Activated CD8-positive, alpha-beta memory T cell treated with anti-CD3 and anti-CD28 coated beads, Interleukin-2, amount 50 U/mL, for 4 hours (primary cell): ENCODE data around the gene SPTSSB.

Source experiments
- DNase-seq: peaks from one replicate; pipeline ENCODE4 v3.0.0-alpha.2; 2020

SPTSSB gene

GRCh38 chr3:161390200-161390599, 18.9 kb upstream of the SPTSSB start:
- no peak for DNase-seq

- no peak for DNase-seq
Observed at GRCh38 chr3:161389445-161390035, 18.2 kb upstream of the SPTSSB start.

DNA sequence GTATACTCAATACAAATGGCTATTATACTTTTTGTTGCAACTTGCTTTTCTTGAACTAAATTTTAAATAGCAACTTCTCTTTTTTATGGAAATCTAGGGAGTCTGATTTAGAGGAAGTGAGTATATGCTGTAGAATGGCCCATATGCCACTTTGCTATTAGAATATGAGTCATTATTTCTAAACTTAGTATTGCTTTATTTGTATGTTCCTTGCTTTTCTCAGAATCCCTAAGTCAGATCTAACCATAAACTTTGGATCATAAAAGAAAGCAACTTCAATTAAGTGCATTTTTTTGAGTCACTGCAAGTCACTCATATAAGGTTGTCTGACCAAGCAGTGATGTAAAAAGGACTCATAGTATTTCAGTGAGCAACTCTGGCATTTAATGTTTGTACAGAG, 17.5 kb upstream of the SPTSSB start:
- no peak for DNase-seq

- DNase-seq: no peak
Observed at GRCh38 chr3:161386991-161387770, 15.9 kb upstream of the SPTSSB start.

- peak; percentile 17 for DNase-seq
Observed at GRCh38 chr3:161372321-161373260, 1.3 kb upstream of the SPTSSB start.

GRCh38 chr3:161369531-161369930, 1.8 kb downstream of the SPTSSB start:
- DNase-seq: no peak

GRCh38 chr3:161366094-161366493, 5.2 kb downstream of the SPTSSB start:
- DNase-seq: no peak

DNA sequence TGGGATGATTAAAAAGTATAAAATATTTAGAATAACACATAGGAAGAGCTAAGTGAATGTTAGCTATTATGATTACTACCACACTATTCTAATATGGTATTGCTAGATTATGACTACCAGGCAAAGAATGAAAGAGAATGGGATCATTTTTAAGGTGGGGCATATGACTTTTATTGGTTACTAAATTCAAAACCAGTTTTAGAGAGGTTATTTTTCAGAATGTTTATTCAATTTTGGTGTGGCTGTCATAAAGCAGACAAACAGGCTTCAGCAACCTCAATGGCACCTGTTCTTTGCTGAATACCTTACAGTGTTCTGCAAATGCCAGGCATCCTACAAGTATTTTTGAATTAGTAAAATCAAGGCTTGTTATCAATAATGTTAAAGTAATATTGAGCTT, 12.8 kb downstream of the SPTSSB start:
- no peak for DNase-seq

GRCh38 chr3:161356287-161356686, 15.0 kb downstream of the SPTSSB start:
- no peak for DNase-seq

DNA sequence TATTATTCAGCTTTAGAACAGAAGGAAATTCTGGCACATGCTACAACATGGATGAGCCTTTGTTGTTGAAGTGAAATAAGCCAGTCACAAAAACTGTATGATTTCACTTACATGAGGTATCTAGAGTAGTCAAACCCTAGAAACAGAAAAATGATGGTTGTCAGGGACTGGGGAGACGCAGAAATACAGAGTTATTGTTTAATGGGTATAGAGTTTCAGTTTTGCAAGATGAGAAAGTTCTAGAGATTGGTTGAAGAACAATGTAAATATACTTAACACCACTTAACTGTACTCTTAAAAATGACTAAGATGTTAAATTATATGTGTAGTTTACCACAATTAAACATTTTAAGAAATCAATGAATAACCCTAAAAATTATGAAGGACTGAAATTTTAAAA, 15.8 kb downstream of the SPTSSB start:
- no peak for DNase-seq

DNA sequence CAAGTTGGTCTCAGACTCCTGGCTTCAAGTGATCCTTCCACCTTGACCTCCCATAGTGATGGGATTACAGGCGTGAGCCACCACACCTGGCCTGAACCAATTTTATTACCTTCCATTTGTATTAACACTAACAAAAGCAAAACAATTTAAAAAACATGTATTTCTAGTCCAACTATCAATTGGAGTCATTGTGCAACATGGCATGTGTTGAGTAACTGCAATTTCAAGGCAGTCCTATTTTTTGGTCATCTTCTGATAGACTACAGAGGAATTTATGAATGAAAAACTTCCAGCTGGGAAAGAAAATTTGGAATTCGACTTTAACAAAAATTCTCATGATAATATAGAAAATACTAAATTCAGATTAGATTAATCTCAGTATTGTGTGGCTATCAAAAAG, 16.8 kb downstream of the SPTSSB start:
- no peak for DNase-seq

DNA sequence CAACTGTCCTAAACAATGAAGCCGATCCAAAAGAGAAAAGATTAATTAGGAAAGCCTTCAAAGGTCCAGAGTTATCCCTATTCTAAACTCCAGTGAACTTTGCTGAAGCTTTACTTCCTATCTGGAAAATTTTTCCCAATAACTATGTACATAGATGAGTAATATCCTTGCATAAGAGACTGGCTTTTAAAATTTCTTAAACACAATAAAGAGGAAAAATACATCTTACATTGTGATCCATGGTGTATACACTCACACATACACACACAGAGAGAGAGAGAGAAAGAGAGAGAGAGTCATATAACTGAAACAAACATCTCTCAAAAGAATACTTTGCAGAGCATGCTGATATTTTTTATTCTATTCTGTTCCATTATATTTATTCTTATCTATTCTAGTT, 20.0 kb downstream of the SPTSSB start:
- no peak for DNase-seq

GRCh38 chr3:161350916-161351315, 20.4 kb downstream of the SPTSSB start:
- DNase-seq: no peak

- peak; percentile 21 for DNase-seq
Observed at GRCh38 chr3:161349529-161350312, 21.6 kb downstream of the SPTSSB start.

DNA sequence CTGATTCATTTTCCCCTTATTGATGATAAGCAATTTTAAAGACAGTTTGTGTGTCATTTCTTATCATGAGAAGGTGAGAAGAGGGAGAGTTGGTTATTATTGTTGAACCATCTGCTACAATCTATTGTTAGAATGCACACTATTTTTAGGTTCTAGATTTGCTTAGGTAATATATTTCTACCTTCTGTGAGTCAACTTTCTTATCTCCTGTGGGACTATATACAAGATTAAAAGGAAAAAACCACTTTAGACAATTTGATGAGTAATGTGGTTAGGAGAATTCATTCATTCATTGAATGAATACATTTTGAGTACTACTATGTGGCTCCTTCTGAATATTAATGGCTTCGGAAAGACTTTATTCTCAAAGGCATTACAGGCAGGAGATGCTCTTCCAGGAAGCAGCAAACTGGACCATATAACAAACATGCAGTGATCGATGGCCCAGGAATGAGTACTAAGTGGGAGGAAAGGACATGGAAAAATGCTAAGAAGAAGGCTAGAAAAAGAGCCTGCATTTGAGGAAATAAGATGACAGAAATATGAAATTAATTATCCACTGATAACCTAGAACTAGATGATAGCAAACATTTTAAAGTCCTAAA, 22.4 kb downstream of the SPTSSB start:
- DNase-seq: no peak

GRCh38 chr3:161347726-161348125, 23.6 kb downstream of the SPTSSB start:
- no peak for DNase-seq

GRCh38 chr3:161345023-161345422, 26.3 kb downstream of the SPTSSB start:
- no peak for DNase-seq

GRCh38 chr3:161343986-161344385, 27.3 kb downstream of the SPTSSB start:
- no peak for DNase-seq

GRCh38 chr3:161343540-161343939, 27.8 kb downstream of the SPTSSB start:
- DNase-seq: no peak

DNA sequence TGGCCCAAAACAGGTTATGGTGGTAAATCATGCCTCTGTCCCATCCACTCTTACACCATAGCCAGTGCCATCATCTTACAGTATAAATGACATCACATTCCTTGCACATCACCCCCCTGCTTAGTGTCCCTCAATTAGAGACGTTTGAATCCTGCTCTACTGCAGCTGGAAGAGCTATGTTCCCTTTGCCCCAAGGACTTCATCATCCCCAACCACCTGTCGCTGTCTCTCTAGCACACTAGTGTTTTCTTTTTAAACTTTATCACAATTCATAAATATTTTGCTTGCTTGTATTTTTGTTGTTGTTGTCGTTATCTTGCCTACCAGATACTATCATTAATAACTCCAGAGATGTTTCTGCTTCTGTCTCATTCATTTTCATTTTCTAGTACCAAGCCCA, 28.7 kb downstream of the SPTSSB start:
- no peak for DNase-seq

- no peak for DNase-seq
Observed at GRCh38 chr3:161339517-161340500, 31.5 kb downstream of the SPTSSB start.
